Motor neuron (in vitro differentiated cells): ENCODE results near the gene HMGN4. TPM values are rescaled to one million over a fixed set of nuclear protein-coding genes. Genes with fewer than 3 reads are reported as not detected.
A peak's percentile ranks its signal among the peaks of the same experiment; 100 is the strongest.

Source experiments
- ATAC-seq, 8 experiments: fragments of 200-7000 bp; cut with Tn5 transposase; replicated peaks in 6 of 8; 2 replicates each; pipeline ENCODE4 v1.8.0; 2021; ENCODE audit warnings: mild to moderate bottlenecking in 8 of 8, moderate library complexity in 8 of 8
- H3K27ac ChIP-seq, 2 donors: fragments of 250-450 bp; sonication (Bioruptor Pico); 2 replicates each; pipeline ENCODE4 v1.9.0; 2021; ENCODE audit warnings: antibody characterized with exemption in 2 of 2, mild to moderate bottlenecking in 2 of 2, moderate library complexity in 1 of 2
- H3K4me1 ChIP-seq, 2 donors: fragments of 250-450 bp; sonication (Bioruptor Pico); replicated peaks in 1 of 2; 2 replicates each; pipeline ENCODE4 v1.6.1; 2021; ENCODE audit warnings: antibody characterized with exemption in 2 of 2, mild to moderate bottlenecking in 2 of 2, moderate library complexity in 1 of 2
- H3K4me3 ChIP-seq, 5 donors: fragments of 250-450 bp; sonication (Bioruptor Pico); 2 replicates each; pipeline ENCODE4 v1.9.0; 2021; ENCODE audit warnings: antibody characterized with exemption in 5 of 5, mild to moderate bottlenecking in 5 of 5, moderate library complexity in 4 of 5
- WGBS, 10 experiments: fragments of 450-650 bp; shearing (Covaris generic); methylation state at CpG; one replicate each; pipeline ENCODE4 v1.0.0; 2022; 5-methylcytosine and 5-hydroxymethylcytosine counted together
- in situ Hi-C, 9 experiments: fragments of 400-800 bp; cut with MboI; loops; one replicate each; pipeline ENCODE4 v1.15.0; 2021; ENCODE audit warnings: low sequenced_read_pairs in 9 of 9, low pct_unique_long_range_greater_than_20kb in 2 of 9; ENCODE audit not compliant: unreplicated experiment in 9 of 9
- total RNA-seq, 8 experiments: library from RNA; unstranded; fragments of 300-600 nt; gene quantifications; 2 replicates each; pipeline versions ENCODE4 v1.2.3 to v1.2.4, GENCODE V29; 2022

Gene HMGN4
- total RNA-seq: 10 to 100 TPM; 40.7 to 72.7 (median 55.0) TPM

GRCh38 chr6:26537846-26538571 is at the start of gene HMGN4:
TSS of gene HMGN4 (plus strand) at chr6:26538366. CDS start at chr6:26545207, 6,841 bp downstream.
- in situ Hi-C loops: loop anchor here in 4 of 9 experiments (25.0 kb wide), 1 partner anchor 201 kb away; no protein-coding TSS in a partner anchor
- Histone ChIP-seq H3K4me1 (peaks cover 24% of the 10 kb centered on the region in 2 donors), H3K27ac (peak within 1 kb of the TSS; percentile 89 to 97), H3K4me3 (peak within 1 kb of the TSS; percentile 55 to 75 (median 66))
- peak; percentile 74 to 81 (median 78) for ATAC-seq
- 0 to 2% (median 0%) methylated on average over 1 to 19 of the region's 49 CpGs; no CpG with 5 or more reads in 1 of the 10 experiments for WGBS, 10 experiments

- no peak for ATAC-seq
- in situ Hi-C loops: no loop called here
- Histone ChIP-seq H3K4me3 (no peak overlapping the region), H3K27ac (no peak overlapping the region), H3K4me1 (no peaks in the 10 kb centered on the region)
- WGBS, 10 experiments: 56 to 94% (median 80%) methylated on average over 1 to 6 of the region's 8 CpGs; no CpG with 5 or more reads in 1 of the 10 experiments
Measured at GRCh38 chr6:26489996-26490964, 47.9 kb upstream of the HMGN4 start.

- no peak overlapping the region for H3K27ac ChIP-seq
- H3K4me1 ChIP-seq: no peaks in the 10 kb centered on the region
- in situ Hi-C loops: no loop called here
- no peak for ATAC-seq
- H3K4me3 ChIP-seq: no peak overlapping the region
- WGBS, 10 experiments: 40 to 90% (median 59%) methylated on average over 2 to 5 of the region's 5 CpGs; no CpG with 5 or more reads in 3 of the 10 experiments
Measured at GRCh38 chr6:26491604-26492003, 46.6 kb upstream of the HMGN4 start.

GRCh38 chr6:26493258-26493657 is 44.9 kb upstream of the HMGN4 start:
- in situ Hi-C loops: no loop called here
- WGBS, 10 experiments: 79 to 83% (median 80%) methylated on average over 1 to 2 of the region's 2 CpGs; no CpG with 5 or more reads in 7 of the 10 experiments
- ATAC-seq: peak in 1 of 8 experiments; percentile 58

GRCh38 chr6:26494117-26494516 is 44.0 kb upstream of the HMGN4 start:
- Histone ChIP-seq H3K4me1 (no peaks in the 10 kb centered on the region), H3K4me3 (no peak overlapping the region), H3K27ac (no peak overlapping the region)
- WGBS, 10 experiments: 56 to 100% (median 85%) methylated on average over 1 to 3 of the region's 3 CpGs
- in situ Hi-C loops: no loop called here
- ATAC-seq: no peak

More at GRCh38 chr6:26493258-26493657, 44.9 kb upstream of the HMGN4 start:
- Histone ChIP-seq H3K4me1 (no peaks in the 10 kb centered on the region), H3K4me3 (no peak overlapping the region), H3K27ac (no peak overlapping the region)

- peak in 3 of 8 experiments; percentile 98 to 100 (median 99) for ATAC-seq
- no peaks in the 10 kb centered on the region for H3K4me1 ChIP-seq
- no peak overlapping the region for H3K27ac ChIP-seq
- in situ Hi-C loops: no loop called here
- WGBS, 10 experiments: 14 to 60% methylated on average over 1 of the region's 1 CpG; no CpG with 5 or more reads in 8 of the 10 experiments
- H3K4me3 ChIP-seq: no peak overlapping the region
Measured at GRCh38 chr6:26495281-26495680, 42.9 kb upstream of the HMGN4 start.

- Histone ChIP-seq H3K4me1 (peaks cover 0 to 9% of the 10 kb centered on the region in 2 donors), H3K4me3 (no peak overlapping the region), H3K27ac (no peak overlapping the region)
- in situ Hi-C loops: no loop called here
- ATAC-seq: no peak
- 73 to 100% (median 88%) methylated on average over 1 to 4 of the region's 4 CpGs; no CpG with 5 or more reads in 6 of the 10 experiments for WGBS, 10 experiments
Measured at GRCh38 chr6:26497610-26498009, 40.6 kb upstream of the HMGN4 start.

GRCh38 chr6:26500102-26500501 is 38.1 kb upstream of the HMGN4 start, which contains the start of gene BTN1A1:
TSS of gene BTN1A1 (plus strand) at chr6:26500303. CDS start at chr6:26501287, 984 bp downstream.
- H3K27ac ChIP-seq: no peak within 1 kb of the TSS
- no peak for ATAC-seq
- WGBS, 10 experiments: 33 to 91% (median 74%) methylated on average over 1 to 2 of the region's 2 CpGs; no CpG with 5 or more reads in 1 of the 10 experiments
- H3K4me1 ChIP-seq: peaks cover 0 to 9% of the 10 kb centered on the region in 2 donors
- in situ Hi-C loops: no loop called here
- H3K4me3 ChIP-seq: no peak within 1 kb of the TSS

- no peak overlapping the region for H3K27ac ChIP-seq
- WGBS, 10 experiments: 0 to 16% (median 8%) methylated on average over 1 to 21 of the region's 49 CpGs; no CpG with 5 or more reads in 1 of the 10 experiments
- peak overlapping the region in 4 of 5 donors; percentile 1 to 19 (median 14) for H3K4me3 ChIP-seq
- in situ Hi-C loops: no loop called here
- H3K4me1 ChIP-seq: peaks cover 0 to 9% of the 10 kb centered on the region in 2 donors
- peak; percentile 15 to 90 (median 53) for ATAC-seq
Measured at GRCh38 chr6:26501482-26501986, 36.6 kb upstream of the HMGN4 start.

- in situ Hi-C loops: no loop called here
- H3K4me3 ChIP-seq: no peak overlapping the region
Measured at GRCh38 chr6:26502165-26502564, 36.0 kb upstream of the HMGN4 start.

GRCh38 chr6:26502626-26503025 is 35.5 kb upstream of the HMGN4 start:
- no peak overlapping the region for H3K4me3 ChIP-seq
- H3K27ac ChIP-seq: no peak overlapping the region
- no peak for ATAC-seq
- in situ Hi-C loops: no loop called here
- 60 to 100% (median 87%) methylated on average over 1 to 3 of the region's 3 CpGs for WGBS, 10 experiments
- H3K4me1 ChIP-seq: peaks cover 0 to 9% of the 10 kb centered on the region in 2 donors

More at GRCh38 chr6:26502165-26502564, 36.0 kb upstream of the HMGN4 start:
- Histone ChIP-seq H3K4me1 (peaks cover 0 to 9% of the 10 kb centered on the region in 2 donors), H3K27ac (no peak overlapping the region)
- ATAC-seq: no peak

- 49 to 100% (median 77%) methylated on average over 1 to 3 of the region's 3 CpGs for WGBS, 10 experiments
- H3K4me3 ChIP-seq: no peak overlapping the region
- no peak for ATAC-seq
- H3K27ac ChIP-seq: no peak overlapping the region
- in situ Hi-C loops: no loop called here
- no peaks in the 10 kb centered on the region for H3K4me1 ChIP-seq
Measured at GRCh38 chr6:26507658-26508057, 30.5 kb upstream of the HMGN4 start.
